Endothelial cell of umbilical vein (primary cell): Measurements from ENCODE around the gene PRG2. TPM values are rescaled to one million over a fixed set of nuclear protein-coding genes. Genes with fewer than 3 reads are reported as not detected.

Source experiments
- BruUV-seq: library from RNA; stranded (reverse); fragments of 400-500 nt; replicated peaks from 2 replicates; lab custom pipeline; 2021; lab: Mats Ljungman, UMichigan
- CTCF ChIA-PET: fragments of 300-600, 350-600 bp; sonication (Branson Sonifier 250); formaldehyde crosslinking; loops from one replicate; lab custom pipeline; 2021; ENCODE audit warnings: antibody characterized with exemption, inconsistent platforms; lab: Charles Lee
- POLR2A ChIA-PET: fragments of 300-600, 350-600 bp; sonication (Branson Sonifier 250); formaldehyde crosslinking; loops from one replicate; lab custom pipeline; 2021; ENCODE audit warnings: antibody characterized with exemption, inconsistent platforms; lab: Charles Lee
- DNase-seq: peaks from one replicate; pipeline ENCODE4 v3.0.0-alpha.2; 2011; ENCODE audit warnings: low read depth, low spot score
- FAIRE-seq: peaks from 2 replicates; lab custom pipeline; 2011; peaks lifted over from hg19 to GRCh38; lab: Jason Lieb, UNC
- H2AFZ ChIP-seq: 2 replicates; pipeline ENCODE4 v1.6.0; 2012; ENCODE audit warnings: low read depth, low read length, control low read depth, inconsistent platforms
- H3K27ac ChIP-seq: 2 replicates; pipeline ENCODE4 v1.5.1; 2011; ENCODE audit warnings: low read depth, mild to moderate bottlenecking, control low read depth, low read length, moderate library complexity; ENCODE audit not compliant: insufficient read depth
- H3K27me3 ChIP-seq, 2 experiments: 2 replicates each; pipeline versions ENCODE4 v1.6.0 to v1.6.1; 2011; ENCODE audit warnings: low read length in 2 of 2, mixed read lengths in 1 of 2; ENCODE audit not compliant: control insufficient read depth in 2 of 2, insufficient read depth in 2 of 2
- H3K36me3 ChIP-seq, 2 experiments: 2 replicates in 1 of 2; 3 replicates in 1 of 2; pipeline ENCODE4 v1.5.1; 2011; ENCODE audit warnings: low read length in 2 of 2, mild to moderate bottlenecking in 1 of 2, moderate library complexity in 1 of 2; ENCODE audit not compliant: control insufficient read depth in 2 of 2, insufficient read depth in 2 of 2; ENCODE audit errors: extremely low read depth in 1 of 2
- H3K4me1 ChIP-seq: 3 replicates; pipeline ENCODE4 v1.5.1; 2011; ENCODE audit warnings: mild to moderate bottlenecking, low read length; ENCODE audit not compliant: control insufficient read depth, insufficient read depth; ENCODE audit errors: extremely low read depth
- H3K4me2 ChIP-seq: 2 replicates; pipeline ENCODE4 v1.6.1; 2011; ENCODE audit warnings: low read length, control low read depth, mixed read lengths; ENCODE audit not compliant: insufficient read depth
- H3K4me3 ChIP-seq, 3 experiments: fragments of 200-600 bp in 1 of 3; sonication (generic), shearing (Covaris generic) in 1 of 3; replicated peaks in 1 of 3; 2 replicates each; pipeline ENCODE4 v1.5.1; 2011 to 2016; ENCODE audit warnings: control low read depth in 3 of 3, low read length in 3 of 3, mild to moderate bottlenecking in 2 of 3, inconsistent platforms in 1 of 3, low read depth in 1 of 3, moderate library complexity in 1 of 3; ENCODE audit not compliant: insufficient read depth in 1 of 3
- H3K79me2 ChIP-seq: 2 replicates; pipeline ENCODE4 v1.6.0; 2012; ENCODE audit warnings: low read length, inconsistent platforms; ENCODE audit not compliant: control insufficient read depth, insufficient read depth
- H3K9ac ChIP-seq: replicated peaks from 2 replicates; pipeline ENCODE3; 2011; ENCODE audit warnings: low read length, control low read depth; ENCODE audit not compliant: insufficient read depth; ENCODE audit errors: extremely low read depth
- H3K9me1 ChIP-seq: replicated peaks from 3 replicates; pipeline ENCODE4 v1.6.0; 2011; ENCODE audit warnings: mild to moderate bottlenecking, low read length; ENCODE audit not compliant: control insufficient read depth, insufficient read depth; ENCODE audit errors: extremely low read depth
- H3K9me3 ChIP-seq: replicated peaks from 2 replicates; pipeline ENCODE4 v1.5.1; 2012; ENCODE audit warnings: low read length, inconsistent platforms; ENCODE audit not compliant: control insufficient read depth, insufficient read depth
- H4K20me1 ChIP-seq: replicated peaks from 2 replicates; pipeline ENCODE3; 2011; ENCODE audit warnings: mild to moderate bottlenecking, low read length; ENCODE audit not compliant: control insufficient read depth, insufficient read depth; ENCODE audit errors: extremely low read depth
- CTCF ChIP-seq, 2 donors: IDR thresholded peaks; 1 replicate in 1 of 2; 2 replicates in 1 of 2; pipeline ENCODE4 v1.5.1; 2011; ENCODE audit warnings: low read length in 2 of 2, mild to moderate bottlenecking in 2 of 2, moderate library complexity in 2 of 2, control low read depth in 1 of 2, inconsistent platforms in 1 of 2, low read depth in 1 of 2; ENCODE audit not compliant: insufficient read depth in 1 of 2; ENCODE audit errors: extremely low read depth in 1 of 2
- EZH2 ChIP-seq: IDR thresholded peaks from 2 replicates; pipeline ENCODE4 v1.6.1; 2012; ENCODE audit warnings: borderline replicate concordance, low read depth, mild to moderate bottlenecking, moderate library complexity, low read length, inconsistent platforms; ENCODE audit not compliant: severe bottlenecking
- FOS ChIP-seq: IDR thresholded peaks from 2 replicates; pipeline ENCODE4 v1.6.1; 2011; ENCODE audit warnings: mild to moderate bottlenecking, low read length, moderate library complexity, borderline replicate concordance; ENCODE audit not compliant: insufficient read depth
- GATA2 ChIP-seq: IDR thresholded peaks from 2 replicates; pipeline ENCODE4 v1.7.0; 2011; ENCODE audit warnings: low read depth, mild to moderate bottlenecking, moderate library complexity, mixed read lengths, low read length; ENCODE audit not compliant: insufficient read length, insufficient read depth
- JUN ChIP-seq: IDR thresholded peaks from 2 replicates; pipeline ENCODE4 v1.6.1; 2011; ENCODE audit warnings: borderline replicate concordance, low read depth; ENCODE audit not compliant: insufficient read length, insufficient read depth
- MAX ChIP-seq: IDR thresholded peaks from 2 replicates; pipeline ENCODE4 v1.6.1; 2011; ENCODE audit not compliant: insufficient read depth, insufficient read length
- MYC ChIP-seq: IDR thresholded peaks from one replicate; pipeline ENCODE4 v1.6.1; 2011; ENCODE audit warnings: mild to moderate bottlenecking, low read depth, low read length
- POLR2A ChIP-seq: IDR thresholded peaks from 2 replicates; pipeline ENCODE4 v1.6.1; 2012; ENCODE audit warnings: low read depth, mild to moderate bottlenecking, control low read depth, low read length
- POLR2AphosphoS5 ChIP-seq: IDR thresholded peaks from 2 replicates; pipeline ENCODE4 v1.6.1; 2012; ENCODE audit warnings: low read depth, mild to moderate bottlenecking, control low read depth, low read length, moderate library complexity; ENCODE audit not compliant: insufficient read depth
- dilution Hi-C: fragments of 300-500 bp; cut with MboI; formaldehyde crosslinking; loops from one replicate; pipeline ENCODE4 v1.15.0; 2019; ENCODE audit warnings: low sequenced_read_pairs; ENCODE audit not compliant: extremely low pct_ligation_motif_present
- intact Hi-C: fragments of 100-400 bp; cut with micrococcal nuclease; formaldehyde crosslinking; loops from one replicate; pipeline ENCODE4 v1.10.0; 2022
- polyA plus RNA-seq, 4 experiments: library from polyadenylated mRNA; depleted of rRNA in 3 of 4; stranded (reverse) in 3 of 4; unstranded in 1 of 4; fragments of >200 nt; gene quantifications; 2 replicates each; pipeline versions ENCODE4 v1.2.1 to v1.2.3, GENCODE V29; 2011 to 2012; ENCODE audit warnings: missing spikeins in 1 of 4
- total RNA-seq: library from RNA; stranded (reverse); gene quantifications from 2 replicates; pipeline ENCODE4 v1.2.3, GENCODE V29; 2021

The PRG2 gene
- total and polyA plus RNA-seq, 2 donors (not counting 3 experiments of a cell fraction or from before 2014, with no cell fraction given) = 0.08 to 0.55 TPM

GRCh38 chr11:57439786-57440185, 49.3 kb upstream of the PRG2 start:
- Histone ChIP-seq H3K9me3 (no peaks in the 10 kb centered on the region), H3K27ac (no peak overlapping the region), H3K9ac (no peak overlapping the region), H3K4me1 (no peaks in the 10 kb centered on the region), H4K20me1 (no peaks in the 10 kb centered on the region), H3K4me2 (no peak overlapping the region), H3K27me3 (no peaks in the 10 kb centered on the region), H3K79me2 (no peaks in the 10 kb centered on the region), H3K9me1 (no peaks in the 10 kb centered on the region), H3K4me3 (no peak overlapping the region), H3K36me3 (no peaks in the 10 kb centered on the region), H2AFZ (no peak overlapping the region)
- BruUV-seq = no TSS peak
- dilution Hi-C loops = no loop called here
- TF ChIP-seq MYC (no peak), CTCF (IDR thresholded peaks at IDR 0.05; ENCODE audit: extremely low read depth in 1 of 2, insufficient read depth in 1 of 2, low read depth in 1 of 2, low read length in 2 of 2) (no peak), POLR2A (no peak), FOS (no peak), POLR2AphosphoS5 (no peak), EZH2 (no peak), MAX (no peak), JUN (no peak), GATA2 (no peak)
- ChIA-PET CTCF (interaction anchor here (1.0 to 1.2 kb wide), 3 partner anchors 9 to 53 kb away, joined by 3 to 5 read pairs (median 3); no protein-coding TSS in a partner anchor), POLR2A (no interaction called here)
- no peak for FAIRE-seq
- no peak for DNase-seq
- intact Hi-C loops = no loop called here
